A673 (cell line): Measurements from ENCODE around the gene ANKRD34A. TPM values are rescaled to one million over a fixed set of nuclear protein-coding genes. Genes with fewer than 3 reads are reported as not detected.
A peak's percentile ranks its signal among the peaks of the same experiment; 100 is the strongest.

ENCODE experiments used
- BruUV-seq: library from RNA; stranded (reverse); fragments of 400-500 nt; replicated peaks from 2 replicates; lab custom pipeline; 2021; lab: Mats Ljungman, UMichigan
- CTCF ChIA-PET: fragments of 300-600 bp; sonication (Branson Sonifier 250); formaldehyde crosslinking; loops from one replicate; lab custom pipeline; 2022; ENCODE audit warnings: antibody characterized with exemption; lab: Charles Lee
- POLR2A ChIA-PET: fragments of 300-600 bp; sonication (Branson Sonifier 250); formaldehyde crosslinking; loops from one replicate; lab custom pipeline; 2022; ENCODE audit warnings: antibody characterized with exemption; ENCODE audit not compliant: low non-redundant PET; lab: Charles Lee
- DNase-seq: peaks from one replicate; pipeline ENCODE4 v3.0.0-alpha.2; 2015; ENCODE audit warnings: low spot score
- H3K27ac ChIP-seq: fragments of 200-600 bp; sonication (generic); 2 replicates; pipeline ENCODE4 v1.5.1; 2016; ENCODE audit warnings: mixed run types, low read depth, mild to moderate bottlenecking, mixed read lengths, antibody characterized with exemption, low read length; ENCODE audit not compliant: poor library complexity, severe bottlenecking
- H3K27me3 ChIP-seq: fragments of 200-600 bp; sonication (generic); replicated peaks from 2 replicates; pipeline ENCODE4 v1.6.1; 2017; ENCODE audit warnings: mixed run types, low read depth, mild to moderate bottlenecking, mixed read lengths, antibody characterized with exemption, low read length; ENCODE audit not compliant: insufficient read depth, poor library complexity
- H3K36me3 ChIP-seq: fragments of 200-600 bp; sonication (generic); 2 replicates; pipeline ENCODE4 v1.6.1; 2016; ENCODE audit warnings: mixed run types, mild to moderate bottlenecking, mixed read lengths, antibody characterized with exemption, low read length; ENCODE audit not compliant: insufficient read depth, poor library complexity, severe bottlenecking
- H3K4me1 ChIP-seq: fragments of 200-600 bp; sonication (generic); 2 replicates; pipeline ENCODE4 v1.6.1; 2017; ENCODE audit warnings: mixed run types, mild to moderate bottlenecking, mixed read lengths, antibody characterized with exemption, low read length; ENCODE audit not compliant: insufficient read depth, poor library complexity, severe bottlenecking
- H3K4me3 ChIP-seq: fragments of 200-600 bp; sonication (generic); 2 replicates; pipeline ENCODE4 v1.5.1; 2016; ENCODE audit warnings: low read depth, mixed run types, mild to moderate bottlenecking, mixed read lengths, low read length; ENCODE audit not compliant: poor library complexity, severe bottlenecking
- H3K9me3 ChIP-seq: fragments of 200-600 bp; sonication (generic); 2 replicates; pipeline ENCODE4 v1.6.1; 2016; ENCODE audit warnings: mixed run types, low read depth, mild to moderate bottlenecking, mixed read lengths, antibody characterized with exemption, low read length; ENCODE audit not compliant: poor library complexity, severe bottlenecking
- CTCF ChIP-seq: fragments of 300-800, 200-600 bp; sonication (generic); conservative IDR thresholded peaks from 2 replicates; pipeline ENCODE4 v1.5.1; 2017; ENCODE audit warnings: low read depth, mild to moderate bottlenecking, antibody characterized with exemption, low read length, moderate library complexity, mixed read lengths
- EZH2 ChIP-seq: fragments of 200-600 bp; sonication (generic); IDR thresholded peaks from 2 replicates; pipeline ENCODE4 v1.6.1; 2017; ENCODE audit warnings: borderline replicate concordance, low read depth, mild to moderate bottlenecking, mixed read lengths, antibody characterized with exemption, low read length; ENCODE audit not compliant: poor library complexity, severe bottlenecking
- intact Hi-C: fragments of 100-400 bp; cut with micrococcal nuclease; formaldehyde crosslinking; loops from one replicate; pipeline ENCODE4 v1.10.0; 2022; ENCODE audit not compliant: unreplicated experiment
- total RNA-seq: library from RNA; stranded (reverse); gene quantifications from 2 replicates; pipeline ENCODE4 v1.2.3, GENCODE V29; 2021

ANKRD34A gene
- total RNA-seq, 1 experiment from 2014 or later = 1.6 TPM

- no peak for DNase-seq
- BruUV-seq = no TSS peak
- ChIA-PET POLR2A (no interaction called here), CTCF (interaction anchor here (1.3 kb wide), 1 partner anchor 64 kb away, joined by 3 read pairs; no protein-coding TSS in a partner anchor)
- no peaks in the 10 kb centered on the region for H3K27me3 ChIP-seq
- peak overlapping the region; percentile 69 for H3K4me3 ChIP-seq
- no peaks in the 10 kb centered on the region for H3K36me3 ChIP-seq
- intact Hi-C loops = loop anchor here (5.0 kb wide), 1 partner anchor 98 kb away; the partner anchor contains the start of gene PIAS3
- H3K27ac ChIP-seq = no peak overlapping the region
- no peaks in the 10 kb centered on the region for H3K9me3 ChIP-seq
- TF ChIP-seq EZH2 = no peak
- TF ChIP-seq CTCF = no peak
- peaks cover 42% of the 10 kb centered on the region for H3K4me1 ChIP-seq
Measured at GRCh38 chr1:145955436-145955835, 8.9 kb downstream of the ANKRD34A start.

- no peak for DNase-seq
- TF ChIP-seq EZH2 = no peak
- BruUV-seq = no TSS peak
- Histone ChIP-seq H3K4me1 (peaks cover 34% of the 10 kb centered on the region), H3K4me3 (no peak overlapping the region), H3K36me3 (no peaks in the 10 kb centered on the region), H3K27ac (peak overlapping the region; percentile 2), H3K27me3 (no peaks in the 10 kb centered on the region), H3K9me3 (no peaks in the 10 kb centered on the region)
- intact Hi-C loops = no loop called here
- CTCF ChIA-PET = interaction anchor here (1.3 kb wide), 1 partner anchor 62 kb away, joined by 3 read pairs; no protein-coding TSS in a partner anchor
- POLR2A ChIA-PET = interaction anchor here (0.6 to 1.1 kb wide), 2 partner anchors 10 to 18 kb away, joined by 5 to 7 read pairs; no protein-coding TSS in a partner anchor
Measured at GRCh38 chr1:145953861-145954260, 10.5 kb downstream of the ANKRD34A start.

- intact Hi-C loops = no loop called here
- POLR2A ChIA-PET = interaction anchor here (1.1 kb wide), 1 partner anchor 11 kb away, joined by 7 read pairs; no protein-coding TSS in a partner anchor
Measured at GRCh38 chr1:145952903-145953302, 11.5 kb downstream of the ANKRD34A start.

More at GRCh38 chr1:145952903-145953302, 11.5 kb downstream of the ANKRD34A start:
- Histone ChIP-seq H3K36me3 (no peaks in the 10 kb centered on the region), H3K27me3 (no peaks in the 10 kb centered on the region), H3K4me1 (peaks cover 25% of the 10 kb centered on the region), H3K4me3 (no peak overlapping the region), H3K9me3 (no peaks in the 10 kb centered on the region), H3K27ac (no peak overlapping the region)
- no peak for DNase-seq
- CTCF ChIA-PET = no interaction called here
- no peak for TF ChIP-seq CTCF
- TF ChIP-seq EZH2 = no peak
- no TSS peak for BruUV-seq
